OCI-LY7 (cell line): ENCODE measurements around the gene HMGCS1.

Experiments
- EZH2phosphoT487 ChIP-seq: fragments of 200-600 bp; sonication (generic); IDR thresholded peaks from 2 replicates; pipeline ENCODE4 v1.6.1; 2018; ENCODE audit warnings: low read depth, borderline replicate concordance, mild to moderate bottlenecking, mixed run types, antibody characterized with exemption, low read length, moderate library complexity, mixed read lengths
- TF ChIP-seq, protein P1 (sequence below): fragments of 200-600 bp; sonication (generic); conservative IDR thresholded peaks from 2 replicates; pipeline ENCODE4 v1.5.1; 2014; ENCODE audit warnings: mild to moderate bottlenecking, antibody characterized with exemption, low read length, moderate library complexity, mixed read lengths

DNA sequence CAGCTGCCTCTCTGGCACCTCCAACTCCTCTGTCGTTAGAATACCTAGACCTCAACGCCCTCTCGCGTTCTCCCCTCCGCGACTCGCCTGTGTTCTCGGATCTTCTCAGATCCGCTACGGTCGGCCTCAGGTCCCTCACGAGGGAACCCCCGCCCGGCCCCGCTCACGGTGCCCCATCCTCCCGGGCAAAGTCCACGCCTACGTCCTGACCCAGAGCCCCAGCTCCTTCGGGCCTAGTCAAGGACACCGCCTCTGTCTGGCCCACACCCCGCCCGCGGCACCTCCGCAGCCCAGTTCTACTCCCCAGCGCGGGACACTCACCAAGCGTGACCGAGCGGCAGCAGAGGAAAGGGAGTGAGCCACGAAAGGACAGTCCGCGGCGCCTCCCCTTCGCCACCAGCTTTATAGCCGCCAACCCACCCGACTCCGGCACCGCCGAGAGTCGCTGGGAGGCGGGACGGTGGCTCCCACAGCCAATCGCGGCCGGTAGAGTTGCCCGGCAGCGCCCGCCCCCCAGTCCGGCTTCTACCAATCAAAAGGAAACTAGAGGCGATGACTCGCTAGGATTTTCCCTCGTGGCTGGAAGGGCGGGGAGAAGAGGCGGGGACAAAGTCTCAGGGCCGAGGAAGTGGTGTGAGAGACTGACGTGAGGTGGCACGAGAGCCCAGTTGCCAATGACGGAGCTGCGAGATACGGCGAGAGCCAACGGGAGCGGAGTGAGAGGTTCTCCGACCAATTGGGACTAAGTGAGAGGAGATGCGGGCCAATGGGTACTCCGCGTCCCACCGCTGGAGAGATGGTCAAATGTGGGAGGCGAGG is at the start of gene HMGCS1:
- TF ChIP-seq, protein P1, sequence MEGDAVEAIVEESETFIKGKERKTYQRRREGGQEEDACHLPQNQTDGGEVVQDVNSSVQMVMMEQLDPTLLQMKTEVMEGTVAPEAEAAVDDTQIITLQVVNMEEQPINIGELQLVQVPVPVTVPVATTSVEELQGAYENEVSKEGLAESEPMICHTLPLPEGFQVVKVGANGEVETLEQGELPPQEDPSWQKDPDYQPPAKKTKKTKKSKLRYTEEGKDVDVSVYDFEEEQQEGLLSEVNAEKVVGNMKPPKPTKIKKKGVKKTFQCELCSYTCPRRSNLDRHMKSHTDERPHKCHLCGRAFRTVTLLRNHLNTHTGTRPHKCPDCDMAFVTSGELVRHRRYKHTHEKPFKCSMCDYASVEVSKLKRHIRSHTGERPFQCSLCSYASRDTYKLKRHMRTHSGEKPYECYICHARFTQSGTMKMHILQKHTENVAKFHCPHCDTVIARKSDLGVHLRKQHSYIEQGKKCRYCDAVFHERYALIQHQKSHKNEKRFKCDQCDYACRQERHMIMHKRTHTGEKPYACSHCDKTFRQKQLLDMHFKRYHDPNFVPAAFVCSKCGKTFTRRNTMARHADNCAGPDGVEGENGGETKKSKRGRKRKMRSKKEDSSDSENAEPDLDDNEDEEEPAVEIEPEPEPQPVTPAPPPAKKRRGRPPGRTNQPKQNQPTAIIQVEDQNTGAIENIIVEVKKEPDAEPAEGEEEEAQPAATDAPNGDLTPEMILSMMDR, result no peak; the same call in 1 of the 2 replicates
- no peak for TF ChIP-seq EZH2phosphoT487
